Measurements from ENCODE around the gene DBP. TPM values are rescaled to one million over a fixed set of nuclear protein-coding genes. Genes with fewer than 3 reads are reported as not detected.

Gene DBP
- total RNA-seq, 4 donors from 2014 or later, result 18.9 to 32.8 (median 25.1) TPM

- no peak for TF ChIP-seq POLR2A (IDR thresholded peaks at IDR 0.05)
- TF ChIP-seq, protein P1, sequence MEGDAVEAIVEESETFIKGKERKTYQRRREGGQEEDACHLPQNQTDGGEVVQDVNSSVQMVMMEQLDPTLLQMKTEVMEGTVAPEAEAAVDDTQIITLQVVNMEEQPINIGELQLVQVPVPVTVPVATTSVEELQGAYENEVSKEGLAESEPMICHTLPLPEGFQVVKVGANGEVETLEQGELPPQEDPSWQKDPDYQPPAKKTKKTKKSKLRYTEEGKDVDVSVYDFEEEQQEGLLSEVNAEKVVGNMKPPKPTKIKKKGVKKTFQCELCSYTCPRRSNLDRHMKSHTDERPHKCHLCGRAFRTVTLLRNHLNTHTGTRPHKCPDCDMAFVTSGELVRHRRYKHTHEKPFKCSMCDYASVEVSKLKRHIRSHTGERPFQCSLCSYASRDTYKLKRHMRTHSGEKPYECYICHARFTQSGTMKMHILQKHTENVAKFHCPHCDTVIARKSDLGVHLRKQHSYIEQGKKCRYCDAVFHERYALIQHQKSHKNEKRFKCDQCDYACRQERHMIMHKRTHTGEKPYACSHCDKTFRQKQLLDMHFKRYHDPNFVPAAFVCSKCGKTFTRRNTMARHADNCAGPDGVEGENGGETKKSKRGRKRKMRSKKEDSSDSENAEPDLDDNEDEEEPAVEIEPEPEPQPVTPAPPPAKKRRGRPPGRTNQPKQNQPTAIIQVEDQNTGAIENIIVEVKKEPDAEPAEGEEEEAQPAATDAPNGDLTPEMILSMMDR (IDR thresholded peaks at IDR 0.05), result no peak
- WGBS, 2 donors, result 85 to 90% methylated on average over 5 of the region's 5 CpGs
- intact Hi-C loops (cut with DNase I), result no loop called here
- DNase-seq, result no peak
- Histone ChIP-seq H3K27me3 (no peaks in the 10 kb centered on the region), H3K4me1 (peaks cover 0 to 3% of the 10 kb centered on the region in 2 donors), H3K36me3 (no peaks in the 10 kb centered on the region), H3K27ac (no peak overlapping the region), H3K4me3 (replicated peaks in 1 of 3) (no peak overlapping the region), H3K9me3 (no peaks in the 10 kb centered on the region)
Observed at GRCh38 chr19:48591021-48591420, 46.2 kb downstream of the DBP start.

GRCh38 chr19:48588670-48589401 lies 48.3 kb downstream of the DBP start:
- no peak for TF ChIP-seq POLR2A (IDR thresholded peaks at IDR 0.05)
- TF ChIP-seq, protein P1 (IDR thresholded peaks at IDR 0.05), result peak; percentile 66 to 96 (median 92)
- Histone ChIP-seq H3K36me3 (no peaks in the 10 kb centered on the region), H3K27me3 (no peaks in the 10 kb centered on the region), H3K4me3 (replicated peaks in 1 of 3) (peak overlapping the region in 1 of 3 donors; percentile 24), H3K4me1 (peaks cover 0 to 6% of the 10 kb centered on the region in 2 donors), H3K27ac (no peak overlapping the region), H3K9me3 (no peaks in the 10 kb centered on the region)
- WGBS, 2 donors, result 6% methylated on average over 34 to 35 of the region's 36 CpGs
- DNase-seq, result peak; percentile 91 to 93
- intact Hi-C loops (cut with DNase I), result loop anchor here (5.0 kb wide), 1 partner anchor 82 kb away; no protein-coding TSS in a partner anchor

DNA sequence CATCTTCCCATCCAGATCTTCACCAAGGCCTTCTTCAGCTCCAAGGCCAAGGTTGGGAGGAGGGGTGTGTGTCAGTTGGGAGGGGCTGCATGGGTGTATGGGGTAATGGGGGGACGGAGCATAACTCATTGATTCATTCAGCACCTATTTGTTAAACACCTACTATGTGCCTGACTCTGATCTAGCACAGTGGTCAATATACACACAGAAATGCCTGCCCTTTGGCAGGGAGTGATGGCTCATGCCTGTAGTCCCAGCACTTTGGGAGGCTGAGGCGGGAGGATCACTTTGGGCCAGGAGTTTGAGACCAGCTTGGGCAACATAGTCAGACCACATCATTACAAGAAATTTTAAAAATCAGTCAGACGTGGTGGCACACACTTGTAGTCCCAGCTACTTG lies 49.8 kb downstream of the DBP start:
- H3K4me1 ChIP-seq, result peaks cover 0 to 10% of the 10 kb centered on the region in 2 donors
- TF ChIP-seq, protein P1 (IDR thresholded peaks at IDR 0.05), result no peak
- no peak for TF ChIP-seq POLR2A (IDR thresholded peaks at IDR 0.05)
- WGBS, 2 donors, result 94 to 98% methylated on average over 3 of the region's 3 CpGs
- no peaks in the 10 kb centered on the region for H3K27me3 ChIP-seq
- H3K9me3 ChIP-seq, result no peaks in the 10 kb centered on the region
- H3K4me3 ChIP-seq (replicated peaks in 1 of 3), result no peak overlapping the region
- no peak overlapping the region for H3K27ac ChIP-seq
- intact Hi-C loops (cut with DNase I), result loop anchor here (5.0 kb wide), 1 partner anchor 80 kb away; no protein-coding TSS in a partner anchor
- no peaks in the 10 kb centered on the region for H3K36me3 ChIP-seq
- no peak for DNase-seq

- intact Hi-C loops (cut with DNase I), result no loop called here
- H3K4me1 ChIP-seq, result peaks cover 0 to 7% of the 10 kb centered on the region in 2 donors
- H3K36me3 ChIP-seq, result no peaks in the 10 kb centered on the region
- H3K27ac ChIP-seq, result no peak overlapping the region
- no peak for DNase-seq
- WGBS, 2 donors, result 89% methylated on average over 2 of the region's 2 CpGs
- no peaks in the 10 kb centered on the region for H3K27me3 ChIP-seq
- TF ChIP-seq, protein P1 (IDR thresholded peaks at IDR 0.05), result no peak
- TF ChIP-seq POLR2A (IDR thresholded peaks at IDR 0.05), result no peak
- no peaks in the 10 kb centered on the region for H3K9me3 ChIP-seq
- no peak overlapping the region for H3K4me3 ChIP-seq (replicated peaks in 1 of 3)
Observed at GRCh38 chr19:48582168-48582567, 55.0 kb downstream of the DBP start.

Other genes with a start within 250 kb of the DBP start
- 100 to 1,000 TPM; 121 to 160 (median 141) TPM for gene KDELR1, start 245.8 kb downstream of the DBP start, total RNA-seq
- 1 to 10 TPM in 1 of 4 donors, under 1 TPM in 3; 0.56 to 2.2 (median 0.84) TPM for gene GRIN2D, start 243.7 kb downstream of the DBP start, total RNA-seq
- gene GRWD1, start 191.4 kb downstream of the DBP start, total RNA-seq, result 10 to 100 TPM; 22.4 to 40.5 (median 29.1) TPM
- 1 to 10 TPM; 1.2 to 1.9 (median 1.4) TPM for gene KCNJ14, start 181.8 kb downstream of the DBP start, total RNA-seq
- 100 to 1,000 TPM in 2 of 4 donors, 10 to 100 TPM in 2; 91.6 to 232 (median 139) TPM for gene CYTH2, start 168.0 kb downstream of the DBP start, total RNA-seq
- 1 to 10 TPM; 3.0 to 7.1 (median 4.6) TPM for gene LMTK3, start 125.5 kb downstream of the DBP start, total RNA-seq
- under 1 TPM in 3 of 4 donors, not detected in 1; 0.54 to 0.88 (median 0.78) TPM for gene SULT2B1, start 85.2 kb downstream of the DBP start, total RNA-seq
- gene SPACA4, start 30.6 kb downstream of the DBP start, total RNA-seq, result under 1 TPM in 1 of 4 donors, not detected in 3; 0.67 TPM
- gene FAM83E, start 22.3 kb downstream of the DBP start, total RNA-seq, result not detected
- gene RPL18, start 18.2 kb downstream of the DBP start, total RNA-seq, result 1,000 to 10,000 TPM; 1,845 to 2,426 (median 1,951) TPM
- 10 to 100 TPM; 17.1 to 45.4 (median 31.4) TPM for gene SPHK2, start 17.9 kb downstream of the DBP start, total RNA-seq
- gene CA11, start 8.8 kb upstream of the DBP start, total RNA-seq, result 10 to 100 TPM in 1 of 4 donors, 1 to 10 TPM in 3; 4.6 to 13.4 (median 6.3) TPM
- gene NTN5, start 35.6 kb upstream of the DBP start, total RNA-seq, result 1 to 10 TPM in 1 of 4 donors, under 1 TPM in 2, not detected in 1; 0.45 to 1.2 (median 0.78) TPM
- gene FUT2, start 58.6 kb upstream of the DBP start, total RNA-seq, result 1 to 10 TPM in 1 of 4 donors, under 1 TPM in 1, not detected in 2; 0.27 to 1.3 TPM
- gene MAMSTR, start 82.3 kb upstream of the DBP start, total RNA-seq, result under 1 TPM in 3 of 4 donors, not detected in 1; 0.29 to 0.67 (median 0.54) TPM
- 10 to 100 TPM in 2 of 4 donors, 1 to 10 TPM in 2; 9.7 to 25.8 (median 14.0) TPM for gene RASIP1, start 103.2 kb upstream of the DBP start, total RNA-seq
- 1 to 10 TPM in 2 of 4 donors, not detected in 2; 1.1 TPM for gene IZUMO1, start 109.5 kb upstream of the DBP start, total RNA-seq
- 1 to 10 TPM; 1.7 to 3.0 (median 2.0) TPM for gene FUT1, start 115.3 kb upstream of the DBP start, total RNA-seq
- not detected for gene FGF21, start 118.1 kb upstream of the DBP start, total RNA-seq
- gene BCAT2, start 173.7 kb upstream of the DBP start, total RNA-seq, result 10 to 100 TPM; 35.4 to 52.8 (median 45.9) TPM
- gene HSD17B14, start 199.1 kb upstream of the DBP start, total RNA-seq, result 10 to 100 TPM; 11.9 to 46.8 (median 22.2) TPM
- gene PLEKHA4, start 231.2 kb upstream of the DBP start, total RNA-seq, result 10 to 100 TPM; 15.2 to 21.8 (median 19.0) TPM
- gene PPP1R15A, start 235.0 kb upstream of the DBP start, total RNA-seq, result 10 to 100 TPM; 18.7 to 31.7 (median 24.2) TPM